GM12892 (cell line): Measurements from ENCODE around the gene NUP93.

ENCODE experiments used
- POLR2AphosphoS5 ChIP-seq: IDR thresholded peaks from 2 replicates; pipeline ENCODE4 v1.6.1; 2011; ENCODE audit warnings: low read depth, low read length, control low read depth
- TAF1 ChIP-seq: IDR thresholded peaks from 2 replicates; pipeline ENCODE4 v1.6.1; 2011; ENCODE audit warnings: low read depth, mild to moderate bottlenecking, control low read depth, low read length, borderline replicate concordance

GRCh38 chr16:56684926-56685590, 44.9 kb upstream of the NUP93 start:
- no peak for TF ChIP-seq POLR2AphosphoS5
- TF ChIP-seq TAF1 = no peak
